COR-L47 (cell line): ENCODE measurements around the gene ABCA9.
"Not testable (repeated sequence)": the region's sequence is repeated elsewhere in the genome, so short reads cannot be mapped to it uniquely, and the experiment has no call there.

Experiments used
- DNase-seq: peaks from one replicate; lab custom pipeline; 2025; lab: John Stamatoyannopoulos, UW

Gene ABCA9

DNA sequence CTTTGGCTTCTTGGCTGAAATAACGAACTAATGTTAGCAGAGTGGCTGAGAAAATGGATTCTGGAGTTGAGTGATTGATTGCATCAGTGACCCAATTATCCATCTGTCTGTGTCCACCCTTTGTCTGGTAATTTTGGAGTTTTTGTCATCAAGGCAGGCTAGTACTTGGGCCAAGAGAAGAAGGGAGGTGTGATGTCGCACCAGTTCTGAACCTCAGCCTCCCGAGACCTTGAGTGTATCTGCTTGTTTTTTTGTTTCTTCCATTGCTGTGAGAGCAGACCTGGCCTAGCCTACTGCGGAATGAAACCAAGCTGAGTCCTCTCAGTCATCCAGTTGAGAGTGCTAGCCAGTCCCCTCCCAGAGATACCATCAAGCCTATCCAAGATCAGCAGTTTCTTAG lies 110.0 kb downstream of the ABCA9 start:
- DNase-seq = no peak

- not testable (repeated sequence) for DNase-seq
Measured at GRCh38 chr17:68947868-68948267, 112.9 kb downstream of the ABCA9 start.

DNA sequence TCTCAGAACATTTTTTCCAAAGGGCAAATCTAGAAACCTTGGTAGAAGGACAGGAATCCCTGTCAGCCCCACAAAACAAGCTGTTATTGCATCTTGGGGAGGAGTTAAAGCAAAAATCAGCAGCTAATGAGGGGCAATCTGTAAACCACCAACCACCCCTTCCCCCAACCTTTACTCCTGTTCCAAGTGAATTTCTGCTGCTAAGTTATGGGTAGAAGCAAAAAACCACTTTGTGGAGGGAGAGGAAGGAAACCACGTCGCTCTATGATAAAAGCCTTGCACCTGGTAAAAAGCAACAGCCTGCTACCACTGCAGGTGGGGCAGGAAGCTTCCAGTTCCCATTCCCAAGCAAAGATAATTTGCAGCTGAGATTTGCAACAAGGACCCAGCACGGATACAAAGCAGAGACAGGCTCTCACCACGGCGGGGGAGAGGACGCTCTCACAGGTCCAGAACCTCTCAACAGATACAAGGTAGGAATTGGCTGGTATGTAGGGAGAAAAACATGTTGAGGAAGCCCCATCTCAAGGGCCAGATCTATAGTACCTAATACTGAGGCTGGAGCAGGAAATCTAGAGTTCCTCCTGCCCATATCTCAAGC lies 116.2 kb downstream of the ABCA9 start:
- no peak for DNase-seq

DNA sequence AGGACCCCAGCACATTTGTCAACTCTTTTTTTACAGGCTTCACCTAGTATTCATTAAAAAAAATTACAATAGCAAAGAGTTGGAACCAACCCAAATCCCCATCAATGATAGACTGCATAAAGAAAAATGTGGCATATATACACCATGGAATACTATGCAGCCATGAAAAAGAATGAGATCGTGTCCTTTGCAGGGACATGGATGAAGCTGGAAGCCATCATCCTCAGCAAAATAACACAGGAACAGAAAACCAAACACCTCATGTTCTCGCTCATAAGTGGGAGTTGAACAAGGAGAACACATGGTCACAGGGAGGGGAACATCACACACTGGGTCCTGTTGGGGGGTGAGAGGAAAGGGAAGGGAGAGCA lies 116.9 kb downstream of the ABCA9 start:
- DNase-seq = not testable (repeated sequence)

DNA sequence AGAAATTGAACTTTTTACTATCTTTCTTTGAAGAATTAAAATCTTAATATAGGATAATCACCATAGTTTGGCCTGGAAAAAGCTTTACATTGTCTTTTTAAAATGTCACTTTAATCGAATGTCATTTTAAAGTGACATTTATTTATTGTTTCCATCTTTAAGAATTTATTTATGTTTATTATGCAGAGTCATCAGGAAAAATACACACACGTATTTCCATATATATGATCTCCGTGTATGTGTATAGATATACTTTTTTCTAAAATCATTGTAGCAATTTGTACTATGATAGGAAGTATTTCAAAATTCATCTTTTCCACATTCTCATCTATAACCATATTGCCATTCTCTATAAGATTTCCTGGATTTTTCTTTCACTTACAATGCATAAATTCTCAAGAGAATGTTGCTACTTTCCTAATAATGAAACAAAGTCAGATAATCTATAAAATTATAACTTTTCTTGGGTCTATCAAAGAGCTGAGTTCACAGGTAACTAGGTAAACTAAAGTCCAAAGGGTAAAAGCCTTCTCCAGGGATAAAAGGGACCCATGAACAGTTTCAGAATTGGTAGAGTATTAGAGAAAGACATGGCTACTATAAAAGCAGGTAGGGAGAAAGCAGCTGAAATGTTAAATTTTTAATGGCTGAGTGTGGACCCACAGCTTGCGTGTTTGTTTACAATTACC lies 117.5 kb downstream of the ABCA9 start:
- no peak for DNase-seq

- DNase-seq = no peak
Measured at GRCh38 chr17:68942389-68942788, 118.3 kb downstream of the ABCA9 start.

- DNase-seq = no peak
Measured at GRCh38 chr17:68941761-68942160, 119.0 kb downstream of the ABCA9 start.

GRCh38 chr17:68939195-68939594 lies 121.5 kb downstream of the ABCA9 start:
- no peak for DNase-seq

DNA sequence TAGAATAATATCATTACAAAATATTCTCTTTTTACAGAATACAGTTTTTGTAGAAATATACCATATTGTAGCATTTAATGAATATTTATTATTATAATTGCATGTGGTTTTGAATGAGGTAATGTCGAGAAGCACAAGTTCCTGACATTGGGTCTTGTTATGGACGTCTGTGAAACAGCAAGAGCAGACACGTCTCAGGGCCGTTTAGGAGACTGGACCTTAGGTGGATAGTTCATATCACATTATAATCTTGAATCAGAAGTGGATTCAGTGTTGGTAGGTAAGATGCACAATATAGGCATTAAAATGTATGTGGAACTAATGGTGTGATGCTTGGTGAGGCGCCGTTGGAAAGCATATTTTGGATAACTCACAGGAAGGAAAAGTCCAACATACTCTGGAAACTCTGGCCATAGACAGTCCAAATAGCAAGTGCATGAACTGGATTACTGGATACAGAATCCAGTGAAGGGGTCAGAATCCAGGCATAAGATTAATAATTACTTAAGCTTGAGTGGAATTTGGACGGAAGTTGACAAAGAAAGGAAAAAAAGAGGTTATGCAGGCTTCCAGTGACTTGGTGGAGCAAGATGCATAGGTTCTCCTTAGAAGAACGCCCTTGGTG lies 122.7 kb downstream of the ABCA9 start:
- DNase-seq = no peak

DNA sequence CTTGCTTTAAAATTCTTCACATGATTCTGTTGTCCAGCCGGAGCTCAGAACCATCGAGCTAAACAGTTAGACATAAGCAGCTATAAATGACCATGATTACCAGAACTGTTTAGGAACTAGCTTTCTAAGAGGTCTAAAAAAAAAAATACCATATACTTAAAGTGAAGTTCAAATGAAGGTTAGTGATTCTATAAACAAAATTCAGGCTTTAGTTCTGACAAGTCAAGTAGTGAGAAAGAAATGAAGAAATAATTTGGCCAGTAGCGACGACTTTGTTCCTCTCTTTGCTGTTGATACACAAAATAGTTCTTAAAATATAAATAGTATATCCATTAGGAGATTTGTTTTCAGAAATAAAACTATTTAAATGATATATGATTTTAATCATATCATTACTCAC lies 133.2 kb downstream of the ABCA9 start:
- DNase-seq = no peak

GRCh38 chr17:68924793-68925720 lies 135.7 kb downstream of the ABCA9 start:
- DNase-seq = no peak
